ENCODE results near the gene GM2A. TPM values are rescaled to one million over a fixed set of nuclear protein-coding genes. Genes with fewer than 3 reads are reported as not detected.

GM2A gene
- polyA plus RNA-seq, 1 donor from 2014 or later = 0.40 TPM

- no peaks in the 10 kb centered on the region for H3K27me3 ChIP-seq (ENCODE audit: insufficient read depth, low read depth, low read length)
- H3F3A ChIP-seq (ENCODE audit: insufficient read depth, low read length, poor library complexity, severe bottlenecking) = no peaks in the 10 kb centered on the region
- no peaks in the 10 kb centered on the region for H3K9me2 ChIP-seq (ENCODE audit: insufficient read depth, low read length)
- no peak overlapping the region for H3K9ac ChIP-seq (ENCODE audit: low read length)
- H3K4me3 ChIP-seq (ENCODE audit: low read length) = no peak overlapping the region
- no peak overlapping the region for H2AFZ ChIP-seq (ENCODE audit: low read depth, low read length)
- H3K4me2 ChIP-seq (ENCODE audit: low read length) = no peak overlapping the region
- H3K27ac ChIP-seq (ENCODE audit: low read length) = no peak overlapping the region
- no peaks in the 10 kb centered on the region for H3K9me3 ChIP-seq (ENCODE audit: low read length)
- H4K20me1 ChIP-seq (ENCODE audit: insufficient read depth) = no peaks in the 10 kb centered on the region
- no peaks in the 10 kb centered on the region for H3K79me2 ChIP-seq (replicated peaks; ENCODE audit: insufficient read depth, low read length)
- TF ChIP-seq REST (IDR thresholded peaks at IDR 0.05; ENCODE audit: borderline replicate concordance) (no peak), TAF1 (IDR thresholded peaks at IDR 0.05; ENCODE audit: low read depth) (no peak), EP300 (conservative IDR thresholded peaks at IDR 0.05; ENCODE audit: poor library complexity, severe bottlenecking) (no peak), POLR2AphosphoS5 (IDR thresholded peaks at IDR 0.05) (no peak), MXI1 (conservative IDR thresholded peaks at IDR 0.05; ENCODE audit: poor library complexity, severe bottlenecking) (no peak), EZH2 (IDR thresholded peaks at IDR 0.05; ENCODE audit: borderline replicate concordance, insufficient read depth, low read length, poor library complexity, severe bottlenecking) (no peak)
- H3K36me3 ChIP-seq (ENCODE audit: insufficient read depth, low read length) = no peaks in the 10 kb centered on the region
Observed at GRCh38 chr5:151295138-151295537, 42.2 kb downstream of the GM2A start.

- Histone ChIP-seq H3K4me3 (ENCODE audit: low read length) (no peak overlapping the region), H3K9me3 (ENCODE audit: low read length) (no peaks in the 10 kb centered on the region), H3K79me2 (replicated peaks; ENCODE audit: insufficient read depth, low read length) (no peaks in the 10 kb centered on the region), H2AFZ (ENCODE audit: low read depth, low read length) (no peak overlapping the region), H3K27ac (ENCODE audit: low read length) (no peak overlapping the region), H3K27me3 (ENCODE audit: insufficient read depth, low read depth, low read length) (no peaks in the 10 kb centered on the region), H3K9ac (ENCODE audit: low read length) (no peak overlapping the region), H3F3A (ENCODE audit: insufficient read depth, low read length, poor library complexity, severe bottlenecking) (no peaks in the 10 kb centered on the region), H3K4me2 (ENCODE audit: low read length) (no peak overlapping the region), H3K9me2 (ENCODE audit: insufficient read depth, low read length) (no peaks in the 10 kb centered on the region), H3K36me3 (ENCODE audit: insufficient read depth, low read length) (no peaks in the 10 kb centered on the region), H4K20me1 (ENCODE audit: insufficient read depth) (no peaks in the 10 kb centered on the region)
- TF ChIP-seq EP300 (conservative IDR thresholded peaks at IDR 0.05; ENCODE audit: poor library complexity, severe bottlenecking) (no peak), EZH2 (IDR thresholded peaks at IDR 0.05; ENCODE audit: borderline replicate concordance, insufficient read depth, low read length, poor library complexity, severe bottlenecking) (no peak), POLR2AphosphoS5 (IDR thresholded peaks at IDR 0.05) (no peak), SMC3 (conservative IDR thresholded peaks at IDR 0.05; ENCODE audit: poor library complexity) (no peak)
Observed at GRCh38 chr5:151295791-151296477, 42.9 kb downstream of the GM2A start.

- Histone ChIP-seq H3K9me2 (ENCODE audit: insufficient read depth, low read length) (no peaks in the 10 kb centered on the region), H3K9me3 (ENCODE audit: low read length) (no peaks in the 10 kb centered on the region), H3F3A (ENCODE audit: insufficient read depth, low read length, poor library complexity, severe bottlenecking) (no peaks in the 10 kb centered on the region), H3K9ac (ENCODE audit: low read length) (no peak overlapping the region), H3K27me3 (ENCODE audit: insufficient read depth, low read depth, low read length) (no peaks in the 10 kb centered on the region), H4K20me1 (ENCODE audit: insufficient read depth) (no peaks in the 10 kb centered on the region), H3K36me3 (ENCODE audit: insufficient read depth, low read length) (no peaks in the 10 kb centered on the region), H3K4me3 (ENCODE audit: low read length) (no peak overlapping the region), H3K79me2 (replicated peaks; ENCODE audit: insufficient read depth, low read length) (no peaks in the 10 kb centered on the region), H2AFZ (ENCODE audit: low read depth, low read length) (no peak overlapping the region), H3K4me2 (ENCODE audit: low read length) (no peak overlapping the region), H3K27ac (ENCODE audit: low read length) (no peak overlapping the region)
- TF ChIP-seq TAF1 (IDR thresholded peaks at IDR 0.05; ENCODE audit: low read depth) (no peak), SMC3 (conservative IDR thresholded peaks at IDR 0.05; ENCODE audit: poor library complexity) (no peak), POLR2AphosphoS5 (IDR thresholded peaks at IDR 0.05) (no peak), CTCF (IDR thresholded peaks at IDR 0.05; ENCODE audit: poor library complexity, severe bottlenecking) (no peak), EP300 (conservative IDR thresholded peaks at IDR 0.05; ENCODE audit: poor library complexity, severe bottlenecking) (no peak), REST (IDR thresholded peaks at IDR 0.05; ENCODE audit: borderline replicate concordance) (no peak), RAD21 (conservative IDR thresholded peaks at IDR 0.05) (no peak), EZH2 (IDR thresholded peaks at IDR 0.05; ENCODE audit: borderline replicate concordance, insufficient read depth, low read length, poor library complexity, severe bottlenecking) (no peak), MXI1 (conservative IDR thresholded peaks at IDR 0.05; ENCODE audit: poor library complexity, severe bottlenecking) (no peak)
Observed at GRCh38 chr5:151296478-151296830, 43.5 kb downstream of the GM2A start.
